ENCODE data around the gene L2HGDH. TPM values are rescaled to one million over a fixed set of nuclear protein-coding genes. Genes with fewer than 3 reads are reported as not detected.
A peak's percentile ranks its signal among the peaks of the same experiment; 100 is the strongest.

L2HGDH gene
- total RNA-seq, 6 experiments from 2014 or later, result 6.1 to 11.1 (median 6.9) TPM

GRCh38 chr14:50345846-50346422 lies 33.9 kb upstream of the L2HGDH start:
- 45% methylated on average over 5 of the region's 6 CpGs for WGBS (ENCODE audit: insufficient coverage, low coverage, low lambda C conversion rate, missing lambda C conversion rate)
- intact Hi-C loops (cut with DNase I), result no loop called here
- TF ChIP-seq CTCF (IDR thresholded peaks at IDR 0.05), result no peak
- TF ChIP-seq POLR2A (IDR thresholded peaks at IDR 0.05), result no peak
- Histone ChIP-seq H3K9me3 (no peaks in the 10 kb centered on the region), H3K27me3 (no peaks in the 10 kb centered on the region), H3K4me3 (no peak overlapping the region), H3K27ac (no peak overlapping the region), H3K36me3 (no peaks in the 10 kb centered on the region), H3K4me1 (peaks cover 0 to 10% (median 0%) of the 10 kb centered on the region in 4 donors)
- ATAC-seq, result peak; percentile 22 to 39 (median 22)
- no peak for DNase-seq

- Histone ChIP-seq H3K9me3 (no peaks in the 10 kb centered on the region), H3K27me3 (no peaks in the 10 kb centered on the region), H3K4me1 (peaks cover 0 to 10% (median 0%) of the 10 kb centered on the region in 4 donors), H3K27ac (no peak overlapping the region), H3K36me3 (no peaks in the 10 kb centered on the region), H3K4me3 (no peak overlapping the region)
- ATAC-seq (no peak), DNase-seq (no peak)
- no peak for TF ChIP-seq CTCF (IDR thresholded peaks at IDR 0.05)
- TF ChIP-seq POLR2A (IDR thresholded peaks at IDR 0.05), result no peak
- 62% methylated on average over 4 of the region's 4 CpGs for WGBS (ENCODE audit: insufficient coverage, low coverage, low lambda C conversion rate, missing lambda C conversion rate)
- intact Hi-C loops (cut with DNase I), result no loop called here
These were observed 33.0 kb upstream of the L2HGDH start for GRCh38 chr14:50344876-50345563.

- Histone ChIP-seq H3K4me1 (peaks cover 0 to 10% (median 0%) of the 10 kb centered on the region in 4 donors), H3K36me3 (no peaks in the 10 kb centered on the region), H3K27ac (no peak overlapping the region), H3K9me3 (no peaks in the 10 kb centered on the region), H3K27me3 (no peaks in the 10 kb centered on the region), H3K4me3 (no peak overlapping the region)
- 75% methylated on average over 2 of the region's 7 CpGs for WGBS (ENCODE audit: insufficient coverage, low coverage, low lambda C conversion rate, missing lambda C conversion rate)
- intact Hi-C loops (cut with DNase I), result no loop called here
- no peak for TF ChIP-seq CTCF (IDR thresholded peaks at IDR 0.05)
- TF ChIP-seq POLR2A (IDR thresholded peaks at IDR 0.05), result no peak
- ATAC-seq (peak in 1 of 4 donors; percentile 4), DNase-seq (no peak)
These were observed 32.2 kb upstream of the L2HGDH start for GRCh38 chr14:50344116-50344775.

- H3K27me3 ChIP-seq, result no peaks in the 10 kb centered on the region
- DNase-seq (no peak), ATAC-seq (no peak)
- no peaks in the 10 kb centered on the region for H3K36me3 ChIP-seq
- H3K4me3 ChIP-seq, result no peak overlapping the region
- H3K9me3 ChIP-seq, result no peaks in the 10 kb centered on the region
- 50% methylated on average over 1 of the region's 1 CpG for WGBS (ENCODE audit: insufficient coverage, low coverage, low lambda C conversion rate, missing lambda C conversion rate)
- H3K27ac ChIP-seq, result no peak overlapping the region
- H3K4me1 ChIP-seq, result peaks cover 0 to 10% (median 0%) of the 10 kb centered on the region in 4 donors
- TF ChIP-seq POLR2A (IDR thresholded peaks at IDR 0.05) (no peak), CTCF (IDR thresholded peaks at IDR 0.05) (no peak)
- intact Hi-C loops (cut with DNase I), result no loop called here
These were observed 31.4 kb upstream of the L2HGDH start for GRCh38 chr14:50343434-50343833.
